ENCODE data around the gene NPEPL1. TPM values are rescaled to one million over a fixed set of nuclear protein-coding genes. Genes with fewer than 3 reads are reported as not detected.
"Not testable (repeated sequence)": the region's sequence is repeated elsewhere in the genome, so short reads cannot be mapped to it uniquely, and the experiment has no call there.

Gene NPEPL1
- total RNA-seq, 3 donors from 2014 or later = 26.8 to 35.7 (median 30.8) TPM

GRCh38 chr20:58719971-58720371 lies 27.4 kb downstream of the NPEPL1 start:
- Histone ChIP-seq H3K9me3 (no peaks in the 10 kb centered on the region), H3K27ac (no peak overlapping the region), H3K4me1 (no peaks in the 10 kb centered on the region), H3K36me3 (no peaks in the 10 kb centered on the region), H3K4me3 (no peak overlapping the region), H3K27me3 (peaks cover 0 to 7% of the 10 kb centered on the region in 2 donors)
- TF ChIP-seq POLR2A (IDR thresholded peaks at IDR 0.05) (no peak), CTCF (IDR thresholded peaks at IDR 0.05) (no peak)
- DNase-seq (ENCODE audit: low spot score in 2 of 2) = peak; percentile 17 to 41
- intact Hi-C loops (cut with DNase I; ENCODE audit: low total_unique reads) = no loop called here

GRCh38 chr20:58720890-58721289 lies 28.3 kb downstream of the NPEPL1 start:
- DNase-seq (ENCODE audit: low spot score in 2 of 2) = peak in 1 of 2 donors; percentile 19
- TF ChIP-seq CTCF (IDR thresholded peaks at IDR 0.05) = no peak
- no peak for TF ChIP-seq POLR2AphosphoS5 (IDR thresholded peaks at IDR 0.05)
- TF ChIP-seq POLR2A (IDR thresholded peaks at IDR 0.05) = no peak
- intact Hi-C loops (cut with DNase I; ENCODE audit: low total_unique reads) = no loop called here

GRCh38 chr20:58721951-58722778 lies 29.6 kb downstream of the NPEPL1 start:
- DNase-seq (ENCODE audit: low spot score in 2 of 2) = peak; percentile 16 to 45
- intact Hi-C loops (cut with DNase I; ENCODE audit: low total_unique reads) = no loop called here

More at GRCh38 chr20:58720890-58721289, 28.3 kb downstream of the NPEPL1 start:
- H3K4me1 ChIP-seq = no peaks in the 10 kb centered on the region
- peaks cover 0 to 7% of the 10 kb centered on the region in 2 donors for H3K27me3 ChIP-seq
- H3K4me3 ChIP-seq = no peak overlapping the region
- no peaks in the 10 kb centered on the region for H3K36me3 ChIP-seq
- no peak overlapping the region for H3K27ac ChIP-seq
- no peaks in the 10 kb centered on the region for H3K9me3 ChIP-seq

GRCh38 chr20:58722877-58723627 lies 30.5 kb downstream of the NPEPL1 start:
- no peaks in the 10 kb centered on the region for H3K4me1 ChIP-seq
- DNase-seq (ENCODE audit: low spot score in 2 of 2) = peak in 1 of 2 donors; percentile 17
- H3K27me3 ChIP-seq = peaks cover 0 to 7% of the 10 kb centered on the region in 2 donors
- H3K27ac ChIP-seq = no peak overlapping the region
- H3K36me3 ChIP-seq = no peaks in the 10 kb centered on the region
- TF ChIP-seq POLR2AphosphoS5 (IDR thresholded peaks at IDR 0.05) = no peak
- TF ChIP-seq POLR2A (IDR thresholded peaks at IDR 0.05) = no peak
- no peak for TF ChIP-seq CTCF (IDR thresholded peaks at IDR 0.05)
- no peak overlapping the region for H3K4me3 ChIP-seq
- H3K9me3 ChIP-seq = peaks cover 0 to 5% of the 10 kb centered on the region in 2 donors
- intact Hi-C loops (cut with DNase I; ENCODE audit: low total_unique reads) = no loop called here

More at GRCh38 chr20:58721951-58722778, 29.6 kb downstream of the NPEPL1 start:
- Histone ChIP-seq H3K9me3 (peaks cover 0 to 5% of the 10 kb centered on the region in 2 donors), H3K4me3 (no peak overlapping the region), H3K27ac (no peak overlapping the region), H3K36me3 (no peaks in the 10 kb centered on the region), H3K4me1 (no peaks in the 10 kb centered on the region), H3K27me3 (peaks cover 0 to 7% of the 10 kb centered on the region in 2 donors)
- TF ChIP-seq POLR2AphosphoS5 (IDR thresholded peaks at IDR 0.05) (no peak), POLR2A (IDR thresholded peaks at IDR 0.05) (no peak)

- Histone ChIP-seq H3K9me3 (peaks cover 0 to 5% of the 10 kb centered on the region in 2 donors), H3K36me3 (no peaks in the 10 kb centered on the region), H3K4me1 (no peaks in the 10 kb centered on the region), H3K4me3 (no peak overlapping the region), H3K27me3 (peaks cover 0 to 7% of the 10 kb centered on the region in 2 donors), H3K27ac (no peak overlapping the region)
- TF ChIP-seq POLR2A (IDR thresholded peaks at IDR 0.05) (no peak), CTCF (IDR thresholded peaks at IDR 0.05) (no peak), POLR2AphosphoS5 (IDR thresholded peaks at IDR 0.05) (no peak)
- DNase-seq (ENCODE audit: low spot score in 2 of 2) = peak in 1 of 2 donors; percentile 6
- intact Hi-C loops (cut with DNase I; ENCODE audit: low total_unique reads) = no loop called here
These were observed 31.0 kb downstream of the NPEPL1 start for GRCh38 chr20:58723628-58723984.

- H3K27ac ChIP-seq; intact Hi-C loops (cut with DNase I; ENCODE audit: low total_unique reads); DNase-seq (ENCODE audit: low spot score in 2 of 2); H3K27me3 ChIP-seq; H3K36me3 ChIP-seq; H3K4me3 ChIP-seq; H3K4me1 ChIP-seq; H3K9me3 ChIP-seq: not testable (repeated sequence)
These were observed 33.6 kb downstream of the NPEPL1 start for GRCh38 chr20:58726156-58726555.

Data from breast epithelium (tissue), 4 donors.